H1 (cell line): ENCODE results near the gene SPN. TPM values are rescaled to one million over a fixed set of nuclear protein-coding genes. Genes with fewer than 3 reads are reported as not detected.

Source experiments
- CTCF ChIA-PET: fragments of 300-600 bp; sonication (Branson Sonifier 250); formaldehyde crosslinking; loops from one replicate; lab custom pipeline; 2021; ENCODE audit not compliant: partially characterized antibody; lab: Charles Lee
- POLR2A ChIA-PET: fragments of 300-600 bp; sonication (Branson Sonifier 250); formaldehyde crosslinking; loops from one replicate; lab custom pipeline; 2021; ENCODE audit warnings: inconsistent platforms; ENCODE audit not compliant: partially characterized antibody; lab: Charles Lee
- DNase-seq, 2 experiments: peaks; one replicate each; pipeline versions ENCODE4 v3.0.0 to v3.0.0-alpha.2; 2010 to 2022; ENCODE audit warnings: low spot score in 2 of 2, low read depth in 1 of 2, mixed read lengths in 1 of 2
- FAIRE-seq: peaks from 2 replicates; lab custom pipeline; 2011; peaks lifted over from hg19 to GRCh38; lab: Jason Lieb, UNC
- H2AFZ ChIP-seq: 2 replicates; pipeline ENCODE4 v1.8.1; 2012; ENCODE audit warnings: low read length, inconsistent platforms
- H2AK5ac ChIP-seq: 2 replicates; pipeline ENCODE4 v1.6.1; 2013; ENCODE audit warnings: low read depth, low read length
- H2BK120ac ChIP-seq: replicated peaks from 2 replicates; pipeline ENCODE3; 2013; ENCODE audit warnings: low read depth, low read length, inconsistent platforms
- H2BK12ac ChIP-seq: 2 replicates; pipeline ENCODE4 v1.6.1; 2013; ENCODE audit warnings: low read depth, low read length
- H2BK15ac ChIP-seq: 2 replicates; pipeline ENCODE4 v1.6.1; 2013; ENCODE audit warnings: low read length
- H2BK20ac ChIP-seq: 2 replicates; pipeline ENCODE4 v1.6.1; 2013; ENCODE audit warnings: low read length
- H2BK5ac ChIP-seq: 2 replicates; pipeline ENCODE4 v1.6.1; 2013; ENCODE audit warnings: low read depth, low read length
- H3K14ac ChIP-seq: 2 replicates; pipeline ENCODE4 v1.6.1; 2013; ENCODE audit warnings: inconsistent platforms; ENCODE audit not compliant: insufficient read length
- H3K18ac ChIP-seq: 2 replicates; pipeline ENCODE4 v1.6.1; 2013; ENCODE audit warnings: low read length; ENCODE audit errors: extremely low read depth
- H3K23ac ChIP-seq: 2 replicates; pipeline ENCODE4 v1.6.1; 2013; ENCODE audit warnings: inconsistent platforms; ENCODE audit not compliant: insufficient read length
- H3K23me2 ChIP-seq: 2 replicates; pipeline ENCODE4 v1.6.1; 2013; ENCODE audit warnings: low read depth, low read length
- H3K27ac ChIP-seq: 2 replicates; pipeline ENCODE4 v1.6.1; 2011; ENCODE audit warnings: low read depth, low read length, inconsistent platforms
- H3K27me3 ChIP-seq, 4 experiments: replicated peaks in 1 of 4; 1 replicate in 1 of 4; 2 replicates in 3 of 4; pipeline versions ENCODE4 v1.6.1 to v1.8.1; 2011 to 2013; ENCODE audit warnings: low read length in 3 of 4, mild to moderate bottlenecking in 3 of 4, inconsistent platforms in 2 of 4, mixed read lengths in 2 of 4, moderate library complexity in 1 of 4; ENCODE audit not compliant: control insufficient read depth in 3 of 4, insufficient read depth in 3 of 4; ENCODE audit errors: extremely low read depth in 1 of 4
- H3K36me3 ChIP-seq, 4 experiments: 2 replicates each; pipeline versions ENCODE4 v1.6.1 to v1.8.1; 2011 to 2013; ENCODE audit warnings: mild to moderate bottlenecking in 4 of 4, low read length in 3 of 4, moderate library complexity in 2 of 4, control low read depth in 1 of 4, inconsistent platforms in 1 of 4; ENCODE audit not compliant: insufficient read depth in 4 of 4, control insufficient read depth in 2 of 4
- H3K4ac ChIP-seq: replicated peaks from 2 replicates; pipeline ENCODE3; 2013; ENCODE audit warnings: low read length, low read depth, mixed read lengths, inconsistent platforms; ENCODE audit not compliant: insufficient read length
- H3K4me1 ChIP-seq, 4 experiments: replicated peaks in 1 of 4; 1 replicate in 1 of 4; 2 replicates in 3 of 4; pipeline versions ENCODE4 v1.6.1 to v1.8.1; 2011 to 2013; ENCODE audit warnings: low read length in 3 of 4, inconsistent platforms in 2 of 4, mixed read lengths in 1 of 4; ENCODE audit not compliant: insufficient read depth in 4 of 4, control insufficient read depth in 3 of 4
- H3K4me2 ChIP-seq, 2 experiments: 2 replicates each; pipeline versions ENCODE4 v1.6.1 to v1.8.1; 2011 to 2013; ENCODE audit warnings: low read depth in 2 of 2, low read length in 2 of 2, control low read depth in 1 of 2, inconsistent platforms in 1 of 2, mild to moderate bottlenecking in 1 of 2; ENCODE audit not compliant: insufficient read depth in 1 of 2
- H3K4me3 ChIP-seq, 4 experiments: fragments of 200-600, 300-600 bp in 1 of 4; sonication (generic), shearing (Covaris generic), sonication (Bioruptor Twin) in 1 of 4; 2 replicates each; pipeline versions ENCODE4 v1.5.1 to v1.8.1; 2011 to 2016; ENCODE audit warnings: low read length in 4 of 4, low read depth in 3 of 4, control low read depth in 2 of 4, inconsistent platforms in 2 of 4, mild to moderate bottlenecking in 2 of 4, mixed read lengths in 1 of 4, moderate library complexity in 1 of 4; ENCODE audit not compliant: insufficient read depth in 2 of 4; ENCODE audit errors: extremely low read depth in 1 of 4
- H3K56ac ChIP-seq: replicated peaks from 2 replicates; pipeline ENCODE3; 2013; ENCODE audit warnings: low read depth, mild to moderate bottlenecking, mixed read lengths, low read length, inconsistent platforms; ENCODE audit not compliant: insufficient read length
- H3K79me1 ChIP-seq: 2 replicates; pipeline ENCODE4 v1.6.1; 2013; ENCODE audit warnings: low read depth, low read length, control low read depth
- H3K79me2 ChIP-seq, 2 experiments: 2 replicates each; pipeline versions ENCODE4 v1.6.1 to v1.8.1; 2012 to 2013; ENCODE audit warnings: low read length in 2 of 2, mild to moderate bottlenecking in 2 of 2, inconsistent platforms in 1 of 2; ENCODE audit not compliant: insufficient read depth in 2 of 2, control insufficient read depth in 1 of 2
- H3K9ac ChIP-seq, 4 experiments: replicated peaks in 1 of 4; 1 replicate in 1 of 4; 2 replicates in 3 of 4; pipeline versions ENCODE4 v1.6.1 to v1.8.1; 2011 to 2013; ENCODE audit warnings: low read depth in 3 of 4, low read length in 3 of 4, control low read depth in 2 of 4, mild to moderate bottlenecking in 2 of 4, moderate library complexity in 2 of 4, inconsistent platforms in 1 of 4; ENCODE audit errors: extremely low read depth in 1 of 4
- H3K9me3 ChIP-seq, 2 experiments: 2 replicates each; pipeline versions ENCODE4 v1.6.1 to v1.8.1; 2012 to 2013; ENCODE audit warnings: mild to moderate bottlenecking in 2 of 2, moderate library complexity in 2 of 2, control low read depth in 1 of 2, inconsistent platforms in 1 of 2, low read depth in 1 of 2, low read length in 1 of 2, mixed read lengths in 1 of 2; ENCODE audit not compliant: insufficient read depth in 2 of 2
- H4K20me1 ChIP-seq, 2 experiments: replicated peaks in 1 of 2; 2 replicates each; pipeline versions ENCODE3 to v1.8.1; 2011 to 2013; ENCODE audit warnings: inconsistent platforms in 2 of 2, low read length in 2 of 2, mild to moderate bottlenecking in 1 of 2; ENCODE audit not compliant: insufficient read depth in 2 of 2, control insufficient read depth in 1 of 2
- H4K5ac ChIP-seq: 2 replicates; pipeline ENCODE4 v1.6.1; 2013; ENCODE audit warnings: low read length, low read depth, mixed read lengths, inconsistent platforms; ENCODE audit not compliant: insufficient read length
- H4K8ac ChIP-seq: 2 replicates; pipeline ENCODE4 v1.8.0; 2013; ENCODE audit warnings: mild to moderate bottlenecking, moderate library complexity, low read length, inconsistent platforms; ENCODE audit not compliant: insufficient read depth; ENCODE audit errors: extremely low read depth
- H4K91ac ChIP-seq: replicated peaks from 2 replicates; pipeline ENCODE3; 2013; ENCODE audit warnings: low read length, mixed read lengths, inconsistent platforms; ENCODE audit not compliant: insufficient read length
- CEBPB ChIP-seq: IDR thresholded peaks from 2 replicates; pipeline ENCODE4 v1.6.1; 2012; ENCODE audit warnings: low read depth, low read length
- E2F6 ChIP-seq: IDR thresholded peaks from 2 replicates; pipeline ENCODE4 v1.6.1; 2012; ENCODE audit warnings: inconsistent platforms
- EGR1 ChIP-seq: IDR thresholded peaks from 2 replicates; pipeline ENCODE4 v1.6.1; 2011; ENCODE audit warnings: low read depth, low read length, borderline replicate concordance
- FOSL1 ChIP-seq: IDR thresholded peaks from 2 replicates; pipeline ENCODE4 v1.6.1; 2011; ENCODE audit warnings: mild to moderate bottlenecking, low read depth, low read length, moderate library complexity; ENCODE audit not compliant: insufficient read depth
- NANOG ChIP-seq: IDR thresholded peaks from 2 replicates; pipeline ENCODE4 v1.6.1; 2011; ENCODE audit warnings: low read length, low read depth, mild to moderate bottlenecking, inconsistent platforms; ENCODE audit not compliant: insufficient read depth, poor library complexity, severe bottlenecking
- POLR2A ChIP-seq, 2 experiments: IDR thresholded peaks; 1 replicate in 1 of 2; 2 replicates in 1 of 2; pipeline ENCODE4 v1.6.1; 2011; ENCODE audit warnings: low read depth in 2 of 2, low read length in 2 of 2, mild to moderate bottlenecking in 2 of 2; ENCODE audit errors: control extremely low read depth in 1 of 2
- RAD21 ChIP-seq, 2 experiments: IDR thresholded peaks in 1 of 2; conservative IDR thresholded peaks in 1 of 2; 2 replicates each; pipeline ENCODE4 v1.6.1; 2011; ENCODE audit warnings: low read depth in 2 of 2, low read length in 2 of 2, improper control_type of control experiment in 1 of 2, inconsistent platforms in 1 of 2, mild to moderate bottlenecking in 1 of 2, moderate library complexity in 1 of 2
- SAP30 ChIP-seq: fragments of 300-600 bp; sonication (generic); IDR thresholded peaks from 2 replicates; pipeline ENCODE4 v1.7.1; 2012; ENCODE audit warnings: low read length, moderate library complexity, mild to moderate bottlenecking, inconsistent platforms; ENCODE audit not compliant: insufficient read depth, insufficient replicate concordance
- SIX5 ChIP-seq: IDR thresholded peaks from 2 replicates; pipeline ENCODE4 v1.6.1; 2011; ENCODE audit warnings: mild to moderate bottlenecking, low read depth, low read length
- SP4 ChIP-seq: IDR thresholded peaks from 2 replicates; pipeline ENCODE4 v1.6.1; 2012; ENCODE audit warnings: low read length, inconsistent platforms
- WGBS, 2 experiments: shearing (Covaris generic) in 1 of 2; methylation state at CpG; one replicate each; pipeline versions ENCODE4 v1.1.6 to v1.1.7; 2013 to 2015; ENCODE audit warnings: low lambda C conversion rate in 2 of 2, mixed read lengths in 2 of 2, inconsistent platforms in 1 of 2, low coverage in 1 of 2, missing lambda C conversion rate in 1 of 2; ENCODE audit not compliant: insufficient replicate concordance in 2 of 2, insufficient coverage in 1 of 2, insufficient read length in 1 of 2; ENCODE audit errors: extremely low coverage in 1 of 2, missing lambda C conversion rate in 1 of 2; 5-methylcytosine and 5-hydroxymethylcytosine counted together
- polyA plus RNA-seq, 7 experiments: library from polyadenylated mRNA; depleted of rRNA in 3 of 7; stranded (reverse) in 5 of 7; unstranded in 2 of 7; fragments of >200 nt in 5 of 7; fragments of 200-250 nt in 2 of 7; gene quantifications; 1 replicate in 5 of 7; 2 replicates in 1 of 7; 4 replicates in 1 of 7; pipeline versions ENCODE4 v1.2.1 to v1.2.3, GENCODE V29; 2011 to 2013; ENCODE audit warnings: missing spikeins in 2 of 7, mixed read lengths in 2 of 7
- total RNA-seq: library from RNA; stranded (reverse); fragmentation: NEBNext Ultra II Directional; extraction: Animal tissue kit (Norgen Biotek cat#: 25700); gene quantifications from 2 replicates; pipeline ENCODE4 v1.2.1, GENCODE V29; 2021
- TF ChIP-seq, protein P1 (sequence below): IDR thresholded peaks from 2 replicates; pipeline ENCODE4 v1.6.1; 2011; ENCODE audit warnings: low read depth, mild to moderate bottlenecking, low read length; ENCODE audit not compliant: insufficient read depth

SPN gene
- total and polyA plus RNA-seq, 2 of the 8 experiments (the other 6 are each of a cell fraction or from before 2014, with no cell fraction given): 1.5 to 1.8 TPM

GRCh38 chr16:29678691-29679267 lies 15.7 kb downstream of the SPN start, which contains the start of gene QPRT:
QPRT (plus strand) TSS chr16:29679180; CDS start chr16:29679198, 18 bp downstream.
- peak within 1 kb of the TSS; percentile 94 for H2BK120ac ChIP-seq
- no peaks in the 10 kb centered on the region for H4K20me1 ChIP-seq
- H4K91ac ChIP-seq: peak within 1 kb of the TSS; percentile 99
- H3K79me2 ChIP-seq: peaks cover 0 to 38% of the 10 kb centered on the region in 2 experiments; a peak in 3 of 4 replicates
- H3K18ac ChIP-seq: peak within 1 kb of the TSS; percentile 98
- peak within 1 kb of the TSS; percentile 86 for H4K5ac ChIP-seq
- H2BK20ac ChIP-seq: peak within 1 kb of the TSS; percentile 90
- H3K4me1 ChIP-seq: peaks cover 2 to 14% (median 9%) of the 10 kb centered on the region in 4 experiments
- H3K23ac ChIP-seq: no peak within 1 kb of the TSS
- POLR2A ChIA-PET: interaction anchor here (0.8 to 10.5 kb wide), 28 partner anchors 9 to 354 kb away, joined by 3 to 130 read pairs (median 6); partner anchors contain the start of genes KCTD13 and SPN
- H3K9ac ChIP-seq: peak within 1 kb of the TSS; percentile 72 to 89 (median 78)
- peaks cover 6% of the 10 kb centered on the region; the same call in 1 of the 2 replicates for H3K23me2 ChIP-seq
- peak within 1 kb of the TSS; percentile 59 to 71 for H3K4me2 ChIP-seq
- peak within 1 kb of the TSS; percentile 46 for H3K56ac ChIP-seq
- DNase-seq (peak; percentile 81 to 84), FAIRE-seq (no peak)
- no peaks in the 10 kb centered on the region for H3K79me1 ChIP-seq
- H3K9me3 ChIP-seq: no peaks in the 10 kb centered on the region
- H2BK5ac ChIP-seq: peak within 1 kb of the TSS; percentile 99
- H2BK15ac ChIP-seq: peak within 1 kb of the TSS; percentile 98
- peak within 1 kb of the TSS; percentile 91 for H3K27ac ChIP-seq
- CTCF ChIA-PET: interaction anchor here (1.0 to 5.0 kb wide), 4 partner anchors 13 to 37 kb away, joined by 3 to 33 read pairs (median 6); no protein-coding TSS in a partner anchor
- peak within 1 kb of the TSS; percentile 97 for H3K4ac ChIP-seq
- peak within 1 kb of the TSS; percentile 92 for H2BK12ac ChIP-seq
- no peak within 1 kb of the TSS for H3K14ac ChIP-seq
- peak within 1 kb of the TSS; percentile 61; the same call in 1 of the 2 replicates for H2AK5ac ChIP-seq
- no peaks in the 10 kb centered on the region for H3K27me3 ChIP-seq
- H4K8ac ChIP-seq: peak within 1 kb of the TSS; percentile 93; the same call in 1 of the 2 replicates
- peaks cover 0 to 16% (median 0%) of the 10 kb centered on the region in 4 experiments; a peak in 1 of 8 replicates for H3K36me3 ChIP-seq
- WGBS, 2 experiments: 33% methylated on average over 5 of the region's 5 CpGs; no CpG with 5 or more reads in 1 of the 2 experiments
- peak within 1 kb of the TSS; percentile 38 to 68 (median 58) for H3K4me3 ChIP-seq
- no peak within 1 kb of the TSS for H2AFZ ChIP-seq
- TF ChIP-seq CEBPB: no peak
- peak; percentile 64 to 66; a peak in 2 of 3 replicates for TF ChIP-seq POLR2A (IDR thresholded peaks at IDR 0.05; ENCODE audit: control extremely low read depth in 1 of 2, low read depth in 2 of 2, low read length in 2 of 2)
- no peak for TF ChIP-seq SAP30
- TF ChIP-seq, protein P1, sequence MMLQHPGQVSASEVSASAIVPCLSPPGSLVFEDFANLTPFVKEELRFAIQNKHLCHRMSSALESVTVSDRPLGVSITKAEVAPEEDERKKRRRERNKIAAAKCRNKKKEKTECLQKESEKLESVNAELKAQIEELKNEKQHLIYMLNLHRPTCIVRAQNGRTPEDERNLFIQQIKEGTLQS: no peak
- TF ChIP-seq EGR1: no peak
- no peak for TF ChIP-seq E2F6
- TF ChIP-seq NANOG: no peak
- TF ChIP-seq RAD21 (IDR thresholded peaks at IDR 0.05 in 1 of 2, conservative IDR thresholded peaks at IDR 0.05 in 1 of 2; ENCODE audit: low read depth in 2 of 2, low read length in 2 of 2): no peak
- TF ChIP-seq SIX5: no peak
- TF ChIP-seq FOSL1: no peak
- no peak for TF ChIP-seq SP4
